HG03354 (cell line): ENCODE data around the gene BATF2.
"Not testable (repeated sequence)": the region's sequence is repeated elsewhere in the genome, so short reads cannot be mapped to it uniquely, and the experiment has no call there.

Experiments
- ATAC-seq: cut with Tn5 transposase; IDR thresholded peaks from one replicate; pipeline ENCODE4 v1.9.1; 2021; ENCODE audit warnings: mild to moderate bottlenecking; ENCODE audit not compliant: unreplicated experiment, poor library complexity, severe bottlenecking

BATF2 gene

GRCh38 chr11:65014726-65015227 is 18.0 kb upstream of the BATF2 start:
- ATAC-seq, result peak; percentile 14

- peak; percentile 79 for ATAC-seq
Measured at GRCh38 chr11:65013888-65014725, 17.3 kb upstream of the BATF2 start, which contains the start of gene ARL2. ARL2 (plus strand) TSS chr11:65014160; CDS start chr11:65014208, 48 bp downstream.

GRCh38 chr11:65013130-65013887 is 16.5 kb upstream of the BATF2 start:
- ATAC-seq, result peak; percentile 72

GRCh38 chr11:65008873-65009272 is 12.1 kb upstream of the BATF2 start:
- no peak for ATAC-seq

GRCh38 chr11:65008016-65008415 is 11.2 kb upstream of the BATF2 start:
- ATAC-seq, result no peak

GRCh38 chr11:65003968-65004367 is 7.2 kb upstream of the BATF2 start:
- not testable (repeated sequence) for ATAC-seq

- ATAC-seq, result no peak
Measured at GRCh38 chr11:65003282-65003681, 6.5 kb upstream of the BATF2 start.

- ATAC-seq, result no peak
Measured at GRCh38 chr11:65002706-65003105, 5.9 kb upstream of the BATF2 start.

GRCh38 chr11:64999478-64999877 is 2.7 kb upstream of the BATF2 start:
- no peak for ATAC-seq

GRCh38 chr11:64998690-64999431 is 2.1 kb upstream of the BATF2 start:
- no peak for ATAC-seq

- ATAC-seq, result no peak
Measured at GRCh38 chr11:64998141-64998540, 1.4 kb upstream of the BATF2 start.

GRCh38 chr11:64996327-64996709 is 453 bp downstream of the BATF2 start:
- ATAC-seq, result no peak

GRCh38 chr11:64994318-64994717 is 2.5 kb downstream of the BATF2 start:
- no peak for ATAC-seq

- no peak for ATAC-seq
Measured at GRCh38 chr11:64990222-64990923, 6.4 kb downstream of the BATF2 start.

GRCh38 chr11:64989416-64989815 is 7.4 kb downstream of the BATF2 start:
- ATAC-seq, result no peak

- ATAC-seq, result no peak
Measured at GRCh38 chr11:64987998-64988854, 8.5 kb downstream of the BATF2 start.

GRCh38 chr11:64983339-64983738 is 13.4 kb downstream of the BATF2 start:
- not testable (repeated sequence) for ATAC-seq

- ATAC-seq, result no peak
Measured at GRCh38 chr11:64976651-64977050, 20.1 kb downstream of the BATF2 start.

- ATAC-seq, result no peak
Measured at GRCh38 chr11:64974124-64974523, 22.6 kb downstream of the BATF2 start.
